Vagina (tissue), 2 donors: ENCODE results near the gene KEL. TPM values are rescaled to one million over a fixed set of nuclear protein-coding genes. Genes with fewer than 3 reads are reported as not detected.

Experiments
- DNase-seq, 2 donors: peaks; one replicate each; pipeline ENCODE4 v3.0.0-alpha.2; 2017; ENCODE audit errors: extremely low spot score in 2 of 2
- H3K27ac ChIP-seq: fragments of 200-600 bp; sonication (generic); one replicate; pipeline ENCODE4 v1.5.1; 2019
- H3K27me3 ChIP-seq: fragments of 200-600 bp; sonication (generic); one replicate; pipeline ENCODE4 v1.5.1; 2019
- H3K36me3 ChIP-seq, 2 donors: fragments of 200-600 bp; sonication (generic); one replicate each; pipeline ENCODE4 v1.5.1; 2017 to 2019
- H3K4me1 ChIP-seq: fragments of 200-600 bp; sonication (generic); one replicate; pipeline ENCODE4 v1.5.1; 2019
- H3K4me3 ChIP-seq, 2 donors: fragments of 200-600 bp; sonication (generic); 1 replicate in 1 of 2; 2 replicates in 1 of 2; pipeline ENCODE4 v1.5.1; 2016 to 2019
- H3K9me3 ChIP-seq: fragments of 200-600 bp; sonication (generic); one replicate; pipeline ENCODE4 v1.5.1; 2019
- CTCF ChIP-seq, 3 experiments: fragments of 450-650 bp in 2 of 3; fragments of 200-600 bp in 1 of 3; sonication (generic) in 1 of 3; IDR thresholded peaks; one replicate each; pipeline ENCODE4 v1.5.1; 2017 to 2019; ENCODE audit warnings: antibody characterized with exemption in 3 of 3, mild to moderate bottlenecking in 2 of 3, moderate library complexity in 2 of 3
- POLR2A ChIP-seq, 2 donors: fragments of 450-650 bp; IDR thresholded peaks; one replicate each; pipeline ENCODE4 v1.6.1; 2017; ENCODE audit warnings: antibody characterized with exemption in 2 of 2, mild to moderate bottlenecking in 2 of 2, moderate library complexity in 2 of 2
- POLR2AphosphoS5 ChIP-seq, 2 donors: sonication (generic); formaldehyde crosslinking; IDR thresholded peaks; one replicate each; pipeline ENCODE4 v1.9.0; 2017; ENCODE audit warnings: antibody characterized with exemption in 2 of 2, mild to moderate bottlenecking in 2 of 2, low read depth in 1 of 2; ENCODE audit not compliant: insufficient read depth in 1 of 2
- intact Hi-C: fragments of 100-400 bp; cut with DNase I; formaldehyde crosslinking; loops from one replicate; pipeline ENCODE4 v1.15.1; 2023
- total RNA-seq: library from RNA; depleted of rRNA; stranded (reverse); fragments of >200 nt; gene quantifications from one replicate; pipeline ENCODE4 v1.2.3, GENCODE V29; 2016

Gene KEL
- total RNA-seq, 1 donor from 2014 or later: 2.2 TPM

- DNase-seq: peak in 1 of 2 donors; percentile 16
- TF ChIP-seq POLR2AphosphoS5 (IDR thresholded peaks at IDR 0.05; ENCODE audit: insufficient read depth in 1 of 2, low read depth in 1 of 2): no peak
- TF ChIP-seq CTCF (IDR thresholded peaks at IDR 0.05): no peak
- no peak for TF ChIP-seq POLR2A (IDR thresholded peaks at IDR 0.05)
- Histone ChIP-seq H3K9me3 (no peaks in the 10 kb centered on the region), H3K27ac (no peak overlapping the region), H3K27me3 (no peaks in the 10 kb centered on the region), H3K4me1 (no peaks in the 10 kb centered on the region), H3K36me3 (no peaks in the 10 kb centered on the region), H3K4me3 (no peak overlapping the region)
- intact Hi-C loops: no loop called here
Observed at GRCh38 chr7:142913051-142913450, 49.1 kb downstream of the KEL start.

- Histone ChIP-seq H3K4me1 (no peaks in the 10 kb centered on the region), H3K4me3 (no peak overlapping the region), H3K27ac (no peak overlapping the region), H3K36me3 (no peaks in the 10 kb centered on the region), H3K9me3 (no peaks in the 10 kb centered on the region), H3K27me3 (no peaks in the 10 kb centered on the region)
- DNase-seq: no peak
- TF ChIP-seq CTCF (IDR thresholded peaks at IDR 0.05): no peak
- TF ChIP-seq POLR2AphosphoS5 (IDR thresholded peaks at IDR 0.05; ENCODE audit: insufficient read depth in 1 of 2, low read depth in 1 of 2): no peak
- no peak for TF ChIP-seq POLR2A (IDR thresholded peaks at IDR 0.05)
- intact Hi-C loops: no loop called here
Observed at GRCh38 chr7:142910481-142910880, 51.7 kb downstream of the KEL start.

- no peaks in the 10 kb centered on the region for H3K4me1 ChIP-seq
- no peaks in the 10 kb centered on the region for H3K36me3 ChIP-seq
- intact Hi-C loops: no loop called here
- H3K27ac ChIP-seq: no peak overlapping the region
- TF ChIP-seq POLR2AphosphoS5 (IDR thresholded peaks at IDR 0.05; ENCODE audit: insufficient read depth in 1 of 2, low read depth in 1 of 2) (no peak), CTCF (IDR thresholded peaks at IDR 0.05) (no peak), POLR2A (IDR thresholded peaks at IDR 0.05) (no peak)
- no peaks in the 10 kb centered on the region for H3K9me3 ChIP-seq
- H3K27me3 ChIP-seq: no peaks in the 10 kb centered on the region
- H3K4me3 ChIP-seq: no peak overlapping the region
- no peak for DNase-seq
Observed at GRCh38 chr7:142910031-142910433, 52.1 kb downstream of the KEL start.

- no peaks in the 10 kb centered on the region for H3K4me1 ChIP-seq
- H3K27me3 ChIP-seq: no peaks in the 10 kb centered on the region
- no peaks in the 10 kb centered on the region for H3K36me3 ChIP-seq
- intact Hi-C loops: no loop called here
- TF ChIP-seq CTCF (IDR thresholded peaks at IDR 0.05): no peak
- TF ChIP-seq POLR2A (IDR thresholded peaks at IDR 0.05): no peak
- no peak for TF ChIP-seq POLR2AphosphoS5 (IDR thresholded peaks at IDR 0.05; ENCODE audit: insufficient read depth in 1 of 2, low read depth in 1 of 2)
- no peaks in the 10 kb centered on the region for H3K9me3 ChIP-seq
- H3K27ac ChIP-seq: no peak overlapping the region
- peak; percentile 74 to 82 for DNase-seq
- H3K4me3 ChIP-seq: no peak overlapping the region
Observed at GRCh38 chr7:142908921-142909890, 53.0 kb downstream of the KEL start.

GRCh38 chr7:142908290-142908689 lies 53.9 kb downstream of the KEL start:
- Histone ChIP-seq H3K4me3 (no peak overlapping the region), H3K9me3 (no peaks in the 10 kb centered on the region), H3K27ac (no peak overlapping the region), H3K4me1 (no peaks in the 10 kb centered on the region), H3K36me3 (no peaks in the 10 kb centered on the region), H3K27me3 (no peaks in the 10 kb centered on the region)
- intact Hi-C loops: no loop called here
- peak; percentile 47 to 55 for DNase-seq
- no peak for TF ChIP-seq CTCF (IDR thresholded peaks at IDR 0.05)
- no peak for TF ChIP-seq POLR2AphosphoS5 (IDR thresholded peaks at IDR 0.05; ENCODE audit: insufficient read depth in 1 of 2, low read depth in 1 of 2)
- TF ChIP-seq POLR2A (IDR thresholded peaks at IDR 0.05): no peak
